Fibroblast of pulmonary artery (primary cell): ENCODE results near the gene STRN4.

Experiments used
- DNase-seq: peaks from one replicate; pipeline ENCODE4 v3.0.0-alpha.2; 2010; ENCODE audit warnings: low read depth
- H3K4me3 ChIP-seq: replicated peaks from 2 replicates; pipeline ENCODE4 v1.5.1; 2011; ENCODE audit warnings: low read depth, mild to moderate bottlenecking, control low read depth, low read length, moderate library complexity
- CTCF ChIP-seq: IDR thresholded peaks from 2 replicates; pipeline ENCODE4 v1.5.1; 2011; ENCODE audit warnings: mild to moderate bottlenecking, control low read depth, low read length, inconsistent platforms; ENCODE audit errors: missing control alignments

STRN4 gene

GRCh38 chr19:46745521-46746280 is 549 bp downstream of the STRN4 start, which contains the start of gene FKRP:
Gene FKRP (plus strand): TSS chr19:46746057. CDS start chr19:46755451, 9,394 bp downstream.
- no peak for DNase-seq
- TF ChIP-seq CTCF: no peak
- peak within 1 kb of the TSS; percentile 74 for H3K4me3 ChIP-seq

GRCh38 chr19:46745030-46745429 is 1.2 kb downstream of the STRN4 start:
- TF ChIP-seq CTCF: no peak
- H3K4me3 ChIP-seq: peak overlapping the region; percentile 74

DNA sequence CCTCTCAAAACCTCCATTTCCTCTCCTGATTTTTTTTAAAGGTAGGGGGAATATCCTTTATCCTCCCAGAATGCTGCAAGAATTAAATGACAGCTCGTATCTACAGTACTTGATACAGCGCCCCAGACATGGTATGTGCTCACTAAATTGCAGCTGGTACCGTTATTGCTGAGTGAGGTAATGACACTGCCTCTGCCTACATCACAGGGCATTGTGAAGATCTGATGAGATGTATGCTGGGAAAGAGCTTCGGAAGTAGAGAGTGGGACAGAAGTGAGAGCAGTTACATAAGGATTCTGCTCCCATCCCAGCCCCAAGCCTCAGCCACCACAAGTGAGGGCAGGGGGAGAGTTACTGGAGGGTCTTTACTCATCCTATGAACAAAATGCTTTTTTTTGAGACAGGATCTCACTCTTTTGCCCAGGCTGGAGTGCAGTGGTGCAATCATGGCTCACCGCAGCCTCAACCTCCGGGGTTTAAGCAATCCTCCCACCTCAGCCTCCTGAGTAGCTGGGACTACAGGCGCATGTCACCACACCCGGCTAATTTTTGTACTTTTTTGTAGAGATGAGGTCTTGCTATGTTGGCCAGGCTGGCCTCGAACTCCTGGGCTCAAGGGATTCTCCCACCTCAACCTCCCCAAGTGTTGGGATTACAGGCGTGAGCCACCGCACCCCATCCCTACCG is 2.1 kb downstream of the STRN4 start:
- no peak for TF ChIP-seq CTCF
- peak overlapping the region; percentile 12 for H3K4me3 ChIP-seq

More at GRCh38 chr19:46745030-46745429, 1.2 kb downstream of the STRN4 start:
- DNase-seq: no peak

GRCh38 chr19:46742926-46743480 is 3.2 kb downstream of the STRN4 start:
- no peak for DNase-seq
- H3K4me3 ChIP-seq: no peak overlapping the region
- TF ChIP-seq CTCF: no peak

More for the DNA sequence above, 2.1 kb downstream of the STRN4 start:
- no peak for DNase-seq

GRCh38 chr19:46741447-46741846 is 4.8 kb downstream of the STRN4 start:
- no peak for TF ChIP-seq CTCF
- H3K4me3 ChIP-seq: no peak overlapping the region
- DNase-seq: no peak

- no peak for DNase-seq
- H3K4me3 ChIP-seq: no peak overlapping the region
- TF ChIP-seq CTCF: no peak
These were observed 6.9 kb downstream of the STRN4 start for GRCh38 chr19:46739290-46739771.
